Endothelial cell of umbilical vein (primary cell): Measurements from ENCODE around the gene TOR4A. TPM values are rescaled to one million over a fixed set of nuclear protein-coding genes. Genes with fewer than 3 reads are reported as not detected.

ENCODE experiments used
- BruUV-seq: library from RNA; stranded (reverse); fragments of 400-500 nt; replicated peaks from 2 replicates; lab custom pipeline; 2021; lab: Mats Ljungman, UMichigan
- CTCF ChIA-PET: fragments of 300-600, 350-600 bp; sonication (Branson Sonifier 250); formaldehyde crosslinking; loops from one replicate; lab custom pipeline; 2021; ENCODE audit warnings: antibody characterized with exemption, inconsistent platforms; lab: Charles Lee
- POLR2A ChIA-PET: fragments of 300-600, 350-600 bp; sonication (Branson Sonifier 250); formaldehyde crosslinking; loops from one replicate; lab custom pipeline; 2021; ENCODE audit warnings: antibody characterized with exemption, inconsistent platforms; lab: Charles Lee
- DNase-seq: peaks from one replicate; pipeline ENCODE4 v3.0.0-alpha.2; 2011; ENCODE audit warnings: low read depth, low spot score
- FAIRE-seq: peaks from 2 replicates; lab custom pipeline; 2011; peaks lifted over from hg19 to GRCh38; lab: Jason Lieb, UNC
- H2AFZ ChIP-seq: 2 replicates; pipeline ENCODE4 v1.6.0; 2012; ENCODE audit warnings: low read depth, low read length, control low read depth, inconsistent platforms
- H3K27ac ChIP-seq: 2 replicates; pipeline ENCODE4 v1.5.1; 2011; ENCODE audit warnings: low read depth, mild to moderate bottlenecking, control low read depth, low read length, moderate library complexity; ENCODE audit not compliant: insufficient read depth
- H3K27me3 ChIP-seq, 2 experiments: 2 replicates each; pipeline versions ENCODE4 v1.6.0 to v1.6.1; 2011; ENCODE audit warnings: low read length in 2 of 2, mixed read lengths in 1 of 2; ENCODE audit not compliant: control insufficient read depth in 2 of 2, insufficient read depth in 2 of 2
- H3K36me3 ChIP-seq, 2 experiments: 2 replicates in 1 of 2; 3 replicates in 1 of 2; pipeline ENCODE4 v1.5.1; 2011; ENCODE audit warnings: low read length in 2 of 2, mild to moderate bottlenecking in 1 of 2, moderate library complexity in 1 of 2; ENCODE audit not compliant: control insufficient read depth in 2 of 2, insufficient read depth in 2 of 2; ENCODE audit errors: extremely low read depth in 1 of 2
- H3K4me1 ChIP-seq: 3 replicates; pipeline ENCODE4 v1.5.1; 2011; ENCODE audit warnings: mild to moderate bottlenecking, low read length; ENCODE audit not compliant: control insufficient read depth, insufficient read depth; ENCODE audit errors: extremely low read depth
- H3K4me2 ChIP-seq: 2 replicates; pipeline ENCODE4 v1.6.1; 2011; ENCODE audit warnings: low read length, control low read depth, mixed read lengths; ENCODE audit not compliant: insufficient read depth
- H3K4me3 ChIP-seq, 3 experiments: fragments of 200-600 bp in 1 of 3; sonication (generic), shearing (Covaris generic) in 1 of 3; replicated peaks in 1 of 3; 2 replicates each; pipeline ENCODE4 v1.5.1; 2011 to 2016; ENCODE audit warnings: control low read depth in 3 of 3, low read length in 3 of 3, mild to moderate bottlenecking in 2 of 3, inconsistent platforms in 1 of 3, low read depth in 1 of 3, moderate library complexity in 1 of 3; ENCODE audit not compliant: insufficient read depth in 1 of 3
- H3K79me2 ChIP-seq: 2 replicates; pipeline ENCODE4 v1.6.0; 2012; ENCODE audit warnings: low read length, inconsistent platforms; ENCODE audit not compliant: control insufficient read depth, insufficient read depth
- H3K9ac ChIP-seq: replicated peaks from 2 replicates; pipeline ENCODE3; 2011; ENCODE audit warnings: low read length, control low read depth; ENCODE audit not compliant: insufficient read depth; ENCODE audit errors: extremely low read depth
- H3K9me1 ChIP-seq: replicated peaks from 3 replicates; pipeline ENCODE4 v1.6.0; 2011; ENCODE audit warnings: mild to moderate bottlenecking, low read length; ENCODE audit not compliant: control insufficient read depth, insufficient read depth; ENCODE audit errors: extremely low read depth
- H3K9me3 ChIP-seq: replicated peaks from 2 replicates; pipeline ENCODE4 v1.5.1; 2012; ENCODE audit warnings: low read length, inconsistent platforms; ENCODE audit not compliant: control insufficient read depth, insufficient read depth
- H4K20me1 ChIP-seq: replicated peaks from 2 replicates; pipeline ENCODE3; 2011; ENCODE audit warnings: mild to moderate bottlenecking, low read length; ENCODE audit not compliant: control insufficient read depth, insufficient read depth; ENCODE audit errors: extremely low read depth
- EZH2 ChIP-seq: IDR thresholded peaks from 2 replicates; pipeline ENCODE4 v1.6.1; 2012; ENCODE audit warnings: borderline replicate concordance, low read depth, mild to moderate bottlenecking, moderate library complexity, low read length, inconsistent platforms; ENCODE audit not compliant: severe bottlenecking
- FOS ChIP-seq: IDR thresholded peaks from 2 replicates; pipeline ENCODE4 v1.6.1; 2011; ENCODE audit warnings: mild to moderate bottlenecking, low read length, moderate library complexity, borderline replicate concordance; ENCODE audit not compliant: insufficient read depth
- MYC ChIP-seq: IDR thresholded peaks from one replicate; pipeline ENCODE4 v1.6.1; 2011; ENCODE audit warnings: mild to moderate bottlenecking, low read depth, low read length
- POLR2AphosphoS5 ChIP-seq: IDR thresholded peaks from 2 replicates; pipeline ENCODE4 v1.6.1; 2012; ENCODE audit warnings: low read depth, mild to moderate bottlenecking, control low read depth, low read length, moderate library complexity; ENCODE audit not compliant: insufficient read depth
- dilution Hi-C: fragments of 300-500 bp; cut with MboI; formaldehyde crosslinking; loops from one replicate; pipeline ENCODE4 v1.15.0; 2019; ENCODE audit warnings: low sequenced_read_pairs; ENCODE audit not compliant: extremely low pct_ligation_motif_present
- intact Hi-C: fragments of 100-400 bp; cut with micrococcal nuclease; formaldehyde crosslinking; loops from one replicate; pipeline ENCODE4 v1.10.0; 2022
- polyA plus RNA-seq, 4 experiments: library from polyadenylated mRNA; depleted of rRNA in 3 of 4; stranded (reverse) in 3 of 4; unstranded in 1 of 4; fragments of >200 nt; gene quantifications; 2 replicates each; pipeline versions ENCODE4 v1.2.1 to v1.2.3, GENCODE V29; 2011 to 2012; ENCODE audit warnings: missing spikeins in 1 of 4
- total RNA-seq: library from RNA; stranded (reverse); gene quantifications from 2 replicates; pipeline ENCODE4 v1.2.3, GENCODE V29; 2021

TOR4A gene
- total and polyA plus RNA-seq, 2 donors (not counting 3 experiments of a cell fraction or from before 2014, with no cell fraction given) = 32.4 to 48.0 TPM

DNA sequence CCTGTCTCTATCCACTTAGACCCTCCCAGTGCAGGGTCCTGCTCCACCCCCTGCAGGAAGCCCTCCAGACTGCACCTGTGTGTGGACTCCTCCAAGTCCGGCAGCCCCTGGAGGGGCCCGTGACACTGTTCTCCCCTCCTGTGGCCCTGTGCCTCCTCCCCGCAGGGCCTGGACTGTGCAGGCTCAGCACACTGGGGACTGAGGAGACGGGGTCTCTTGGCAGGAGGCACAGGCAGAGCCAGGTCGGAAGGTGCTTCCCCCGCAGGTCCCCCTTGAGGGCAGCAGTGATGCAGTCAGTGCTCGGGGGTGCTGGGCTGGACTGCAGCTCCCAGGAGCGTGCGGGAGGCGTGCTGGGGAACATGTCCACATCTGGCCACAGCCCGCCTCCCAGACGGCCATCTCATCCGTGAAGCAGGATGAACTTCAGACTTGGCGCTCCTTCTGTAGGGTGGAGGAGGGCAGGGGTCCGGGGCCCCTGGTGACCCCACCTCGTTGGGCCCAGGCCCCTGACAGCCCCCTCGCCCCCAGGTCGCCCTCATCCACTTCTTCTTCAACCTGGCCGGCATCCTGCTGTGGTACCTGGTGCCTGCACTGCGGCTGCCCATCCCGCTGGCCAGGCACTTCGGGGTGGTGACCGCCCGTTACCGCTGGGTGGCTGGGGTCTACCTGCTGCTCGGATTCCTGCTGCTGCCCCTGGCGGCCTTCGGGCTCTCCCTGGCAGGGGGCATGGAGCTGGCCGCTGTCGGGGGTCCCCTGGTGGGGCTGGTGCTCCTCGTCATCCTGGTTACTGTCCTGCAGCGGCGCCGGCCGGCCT lies 41.9 kb upstream of the TOR4A start:
- peaks cover 4% of the 10 kb centered on the region for H3K79me2 ChIP-seq
- no TSS peak for BruUV-seq
- ChIA-PET POLR2A (interaction anchor here (0.6 kb wide), 4 partner anchors 31 to 149 kb away, joined by 3 to 4 read pairs (median 3); partner anchors contain the start of gene MAN1B1), CTCF (interaction anchor here (0.6 to 2.5 kb wide), 29 partner anchors 11 to 781 kb away, joined by 3 to 63 read pairs (median 6); partner anchors contain the start of genes CYSRT1, NDOR1, NPDC1 and NRARP)
- dilution Hi-C loops = no loop called here
- FAIRE-seq = no peak
- no peaks in the 10 kb centered on the region for H3K9me1 ChIP-seq
- no peak overlapping the region for H3K4me3 ChIP-seq
- DNase-seq = no peak
- no peaks in the 10 kb centered on the region for H3K36me3 ChIP-seq
- no peak overlapping the region for H3K27ac ChIP-seq
- TF ChIP-seq EZH2 (no peak), POLR2AphosphoS5 (no peak), FOS (no peak), MYC (no peak)
- no peaks in the 10 kb centered on the region for H3K4me1 ChIP-seq
- no peaks in the 10 kb centered on the region for H4K20me1 ChIP-seq
- H3K9me3 ChIP-seq = no peaks in the 10 kb centered on the region
- intact Hi-C loops = loop anchor here (1.0 to 5.0 kb wide), 3 partner anchors 13 to 448 kb away; partner anchors contain the start of gene RNF208
- H2AFZ ChIP-seq = no peak overlapping the region
- H3K4me2 ChIP-seq = no peak overlapping the region
- no peaks in the 10 kb centered on the region for H3K27me3 ChIP-seq
- no peak overlapping the region for H3K9ac ChIP-seq
